Midbrain (tissue), 1 donor: Measurements from ENCODE around the gene TMIGD3.

Source experiments
- DNase-seq: peaks from one replicate; lab custom pipeline; 2025; lab: John Stamatoyannopoulos, UW

TMIGD3 gene

DNA sequence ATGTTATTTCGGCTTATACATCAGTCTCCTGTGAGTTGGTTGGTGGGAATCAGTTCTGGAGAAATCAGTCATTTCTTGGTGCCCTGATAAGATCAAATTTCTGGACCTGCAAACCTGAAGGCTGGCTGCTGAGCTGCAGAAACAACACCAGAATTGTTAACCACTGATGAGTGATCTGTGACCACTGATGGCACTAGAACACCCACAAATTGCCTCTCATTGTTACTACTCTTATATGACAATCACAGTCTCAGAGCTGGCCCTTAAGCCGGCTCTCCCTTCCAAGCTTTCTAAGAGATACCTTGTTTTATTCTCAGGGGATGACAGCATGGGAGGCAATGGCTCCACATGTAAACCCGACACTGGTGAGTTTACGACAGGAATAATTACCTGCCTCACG lies 27.7 kb downstream of the TMIGD3 start:
- no peak for DNase-seq

GRCh38 chr1:111474521-111474920 lies 28.9 kb downstream of the TMIGD3 start:
- DNase-seq, result no peak

DNA sequence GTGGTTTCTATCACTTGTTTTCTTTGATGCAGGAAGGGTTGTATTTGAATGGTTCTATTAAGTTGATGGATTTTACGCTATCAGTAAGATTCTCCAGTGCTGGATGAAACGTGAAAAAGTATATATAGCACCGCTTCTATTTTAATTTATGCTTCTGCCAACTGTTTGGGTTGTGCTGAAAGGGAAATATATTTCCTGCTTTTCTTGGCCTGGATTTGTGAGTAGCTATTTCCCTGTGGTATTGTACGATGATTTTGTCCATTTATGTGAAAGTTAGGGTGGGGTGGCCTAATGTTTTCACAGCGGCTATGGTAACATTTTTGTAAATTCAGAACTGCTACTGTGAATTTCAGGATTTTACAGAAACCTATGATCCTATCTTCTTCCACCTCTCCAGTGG lies 29.3 kb downstream of the TMIGD3 start:
- no peak for DNase-seq

GRCh38 chr1:111471538-111471937 lies 31.9 kb downstream of the TMIGD3 start:
- DNase-seq, result no peak

DNA sequence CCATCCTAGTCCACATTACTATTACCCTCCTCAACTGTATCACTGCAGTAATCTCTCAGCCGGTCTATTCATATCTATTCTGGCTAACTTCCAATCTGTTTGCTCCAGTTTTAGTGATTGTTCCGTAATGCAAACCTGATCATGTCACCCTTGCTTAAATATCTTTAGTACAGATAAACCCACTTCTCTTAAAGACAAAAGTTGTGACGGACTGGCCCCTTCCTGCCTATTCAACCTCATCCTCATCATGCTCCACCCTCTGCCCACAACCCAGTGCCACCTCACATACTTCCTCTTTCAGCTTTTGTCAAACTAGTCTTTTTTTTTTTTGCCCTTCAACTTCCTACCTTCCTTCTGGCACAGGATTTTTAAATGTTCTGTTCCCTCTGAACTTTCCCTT lies 32.4 kb downstream of the TMIGD3 start:
- DNase-seq, result peak; percentile 16

DNA sequence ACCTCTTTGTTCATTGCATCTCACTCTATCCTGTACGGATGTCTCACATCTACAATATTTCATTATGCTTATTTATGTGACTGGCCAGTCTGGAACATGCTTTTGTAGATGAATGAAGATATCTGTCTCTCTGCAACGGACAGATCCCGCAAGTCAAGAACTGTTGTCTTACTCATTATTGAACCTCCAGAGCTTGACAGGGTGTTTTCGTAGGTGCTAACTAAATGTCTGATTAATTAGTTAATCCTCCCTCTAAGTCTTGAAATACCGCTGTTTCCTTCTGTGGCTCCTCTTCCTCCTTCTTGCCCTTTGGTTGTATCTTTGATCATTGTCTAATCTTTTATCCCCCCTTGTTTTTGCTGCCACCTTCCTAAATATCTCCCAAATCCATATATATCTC lies 32.8 kb downstream of the TMIGD3 start:
- no peak for DNase-seq

DNA sequence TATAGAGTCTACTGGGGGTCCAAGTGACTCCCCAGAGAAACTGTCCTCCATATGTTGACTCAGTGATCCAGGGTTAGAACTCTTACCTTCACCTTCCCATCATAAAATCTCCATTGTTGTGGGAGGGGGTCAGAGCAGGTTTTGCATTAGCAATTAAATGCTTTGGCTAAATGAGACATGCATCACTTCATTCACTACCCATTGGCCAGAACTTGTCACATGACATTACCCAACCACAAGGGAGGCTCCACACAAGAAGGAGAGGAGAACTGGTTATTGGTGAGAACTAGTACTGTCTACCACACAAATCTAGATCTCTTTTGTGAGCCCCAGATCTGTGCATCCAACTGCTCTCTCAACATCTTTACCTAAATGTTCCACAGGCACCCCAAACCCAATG lies 33.9 kb downstream of the TMIGD3 start:
- no peak for DNase-seq

DNA sequence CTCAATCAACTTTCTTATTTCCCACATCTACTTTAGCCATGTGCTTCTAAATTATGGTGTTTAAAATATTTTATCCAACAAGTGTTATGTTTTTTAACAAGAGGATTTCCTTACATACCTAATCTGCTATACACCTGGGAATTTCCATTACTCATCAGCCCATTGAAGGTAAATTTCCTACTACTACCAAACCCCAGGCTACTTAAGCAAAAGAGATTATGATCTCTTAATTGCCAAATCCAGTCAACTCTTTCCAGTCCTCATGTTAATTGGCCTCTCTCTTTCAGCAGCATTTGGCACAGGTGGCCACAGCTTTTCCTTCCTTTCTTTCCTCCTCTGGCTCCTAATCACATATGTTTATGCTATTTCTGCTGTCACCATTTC lies 34.7 kb downstream of the TMIGD3 start:
- no peak for DNase-seq

GRCh38 chr1:111467865-111468716 lies 35.3 kb downstream of the TMIGD3 start:
- no peak for DNase-seq

- DNase-seq, result no peak
Observed at GRCh38 chr1:111466480-111466879, 37.0 kb downstream of the TMIGD3 start.

DNA sequence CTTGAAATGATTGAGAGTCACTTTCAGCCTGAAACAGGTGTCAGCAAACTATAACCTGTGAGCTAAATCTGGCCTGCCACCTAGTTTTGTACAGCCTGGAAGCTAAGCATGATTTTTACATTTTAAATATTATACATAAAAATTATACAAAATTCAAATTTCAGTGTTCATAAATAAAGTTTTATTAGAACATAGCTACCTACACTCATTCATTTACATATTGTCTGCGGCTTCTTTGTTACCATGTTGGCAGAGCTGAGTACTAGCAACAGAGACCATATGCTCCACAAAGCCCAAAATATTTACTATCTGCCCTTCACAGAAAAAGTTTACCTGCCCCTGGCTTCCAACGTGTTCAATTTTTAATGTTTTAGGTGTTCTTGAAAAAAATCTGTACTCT lies 37.7 kb downstream of the TMIGD3 start:
- DNase-seq, result no peak

DNA sequence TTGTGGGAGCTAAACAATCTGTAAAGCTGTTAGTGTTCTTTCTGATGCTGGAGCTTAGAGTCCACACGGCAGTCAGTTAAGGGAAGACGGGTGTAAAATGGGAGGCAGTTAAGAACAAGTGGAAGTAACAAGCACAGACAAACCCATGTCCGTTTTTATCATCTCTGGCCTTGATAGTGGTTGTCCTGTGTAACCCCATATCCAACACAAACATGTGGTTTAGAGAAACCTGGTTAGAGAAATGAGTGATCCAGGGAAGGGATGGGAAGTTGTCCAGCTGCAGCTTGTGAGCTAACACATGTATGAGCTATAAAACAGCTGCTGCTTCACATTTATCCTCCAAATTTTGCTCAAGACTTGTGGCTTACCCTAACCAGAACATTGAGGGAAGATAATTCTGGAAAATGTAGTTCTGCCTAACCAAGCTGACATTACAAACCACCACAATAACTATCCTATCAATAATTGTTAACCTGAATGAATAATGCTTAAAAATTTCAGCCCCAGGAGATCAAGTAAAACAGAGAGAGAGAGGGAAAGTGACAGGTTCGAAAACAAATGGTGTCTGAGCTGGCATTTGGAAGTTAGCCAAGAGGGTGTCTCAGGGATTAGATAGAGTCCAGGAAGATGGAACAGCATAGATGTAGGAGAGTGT lies 40.3 kb downstream of the TMIGD3 start:
- no peak for DNase-seq

GRCh38 chr1:111462370-111463028 lies 40.9 kb downstream of the TMIGD3 start:
- no peak for DNase-seq

DNA sequence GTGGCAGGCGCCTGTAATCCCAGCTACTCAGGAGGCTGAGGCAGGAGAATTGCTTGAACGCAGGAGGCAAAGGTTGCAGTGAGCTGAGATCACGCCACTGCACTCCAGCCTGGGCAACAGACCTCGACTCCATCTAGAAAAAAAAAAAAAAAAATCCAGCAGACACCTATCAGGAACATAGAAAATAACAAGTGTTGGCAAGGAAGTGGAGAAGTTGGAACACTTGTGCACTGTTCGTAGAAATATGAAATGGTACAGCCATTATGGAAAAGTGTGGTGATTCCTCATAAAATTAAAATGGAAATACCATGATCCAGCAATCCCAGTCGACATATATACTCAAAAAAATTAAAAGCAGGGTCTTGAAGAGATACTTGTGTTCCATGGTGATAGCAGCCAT lies 41.7 kb downstream of the TMIGD3 start:
- no peak for DNase-seq

DNA sequence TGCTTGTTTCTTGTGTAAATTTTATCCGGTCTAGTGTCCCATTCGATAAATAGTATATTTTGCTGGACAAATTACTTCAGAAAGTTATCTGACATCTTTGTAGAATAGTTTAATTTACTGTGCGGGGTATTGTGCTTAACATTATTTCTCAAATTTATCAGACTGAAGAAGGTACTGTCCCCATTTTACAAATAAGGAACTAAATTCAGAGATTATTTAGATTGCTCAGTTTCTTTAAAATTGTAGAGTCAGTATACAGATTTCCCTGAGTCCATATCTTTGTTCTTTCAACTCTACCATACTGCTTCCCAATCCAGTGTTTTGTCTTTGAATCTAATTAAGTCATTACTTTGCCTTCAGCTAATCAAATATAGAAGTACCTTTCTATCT lies 47.8 kb downstream of the TMIGD3 start:
- DNase-seq, result no peak

DNA sequence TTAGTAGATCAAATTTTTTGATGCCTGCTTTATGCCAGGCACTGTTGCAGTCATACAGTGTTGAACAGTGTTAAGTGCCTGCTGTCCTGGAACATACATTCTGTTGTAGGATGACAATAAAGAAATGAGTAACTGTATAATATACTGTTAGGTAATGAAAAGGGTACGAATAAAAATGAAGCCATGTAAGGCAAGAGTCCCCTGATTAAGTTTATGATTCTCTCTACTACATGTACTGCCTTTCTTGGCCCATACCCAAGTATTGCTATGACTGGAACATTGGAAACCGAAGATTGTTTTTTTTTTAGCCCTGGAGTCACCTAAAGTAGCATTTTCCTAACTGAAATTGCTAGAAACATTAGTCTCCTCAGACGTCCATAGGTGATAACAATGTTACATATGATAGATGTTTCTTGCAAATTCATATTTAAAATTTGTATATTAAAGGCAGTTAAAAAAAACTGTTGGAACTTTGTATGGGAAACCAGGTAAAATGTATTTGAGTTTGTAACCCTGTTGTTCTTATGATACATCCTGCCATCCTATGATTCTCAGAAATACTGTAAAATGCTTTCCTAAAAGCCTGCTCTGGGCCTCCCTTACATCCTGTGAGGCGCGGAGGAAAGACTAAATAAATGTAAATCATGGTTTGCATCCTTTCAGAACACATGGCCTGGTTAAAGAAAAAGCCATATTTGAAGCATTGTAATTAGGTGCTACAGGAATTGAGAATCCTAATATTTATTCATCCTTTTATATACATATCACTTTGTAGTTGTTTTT lies 48.4 kb downstream of the TMIGD3 start:
- DNase-seq, result no peak

DNA sequence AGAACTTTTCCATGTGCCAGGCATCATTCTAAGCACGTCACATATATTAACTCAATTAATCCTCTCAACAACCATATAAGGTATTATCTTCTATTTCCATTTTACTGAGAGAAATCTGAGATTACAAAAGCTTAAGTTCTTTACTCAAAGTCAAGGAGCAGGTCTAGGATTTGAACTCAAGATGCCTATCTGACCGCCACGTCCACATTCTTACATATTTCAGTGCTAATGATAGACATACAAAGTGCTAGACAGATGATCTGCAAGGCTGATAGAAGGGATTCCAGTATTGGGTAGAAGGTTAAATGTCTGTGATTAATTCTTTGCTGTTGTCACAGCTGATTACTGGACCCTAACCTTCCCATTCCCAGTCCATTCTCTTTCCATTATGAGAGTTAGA lies 49.7 kb downstream of the TMIGD3 start:
- DNase-seq, result no peak

GRCh38 chr1:111452581-111452980 lies 50.9 kb downstream of the TMIGD3 start:
- no peak for DNase-seq

GRCh38 chr1:111450185-111450584 lies 53.2 kb downstream of the TMIGD3 start:
- DNase-seq, result no peak

- DNase-seq, result no peak
Observed at GRCh38 chr1:111449703-111450017, 53.8 kb downstream of the TMIGD3 start.

GRCh38 chr1:111448918-111449702 lies 54.3 kb downstream of the TMIGD3 start, which contains the start of the genes ATP5PB and WDR77:
Gene ATP5PB (plus strand): TSS chr1:111449464. CDS start chr1:111449542, 78 bp downstream.
Gene WDR77 (minus strand): TSS chr1:111449256. CDS start chr1:111449169, 87 bp downstream.
- peak; percentile 98 for DNase-seq
